IMR-90 (cell line): ENCODE measurements around the gene AGO3. TPM values are rescaled to one million over a fixed set of nuclear protein-coding genes. Genes with fewer than 3 reads are reported as not detected.

Experiments
- ATAC-seq: fragments of 200-7000 bp; cut with Tn5 transposase; 2 replicates; pipeline ENCODE4 v1.9.1; 2020; ENCODE audit warnings: low read depth, mild to moderate bottlenecking, moderate library complexity
- BruUV-seq: library from RNA; stranded (reverse); fragments of 400-500 nt; replicated peaks from 2 replicates; lab custom pipeline; 2021; lab: Mats Ljungman, UMichigan
- CTCF ChIA-PET: fragments of 300-600 bp; formaldehyde crosslinking; extraction: SDS; loops from one replicate; lab custom pipeline; 2021; ENCODE audit warnings: antibody characterized with exemption; lab: Yijun Ruan, JAX
- POLR2A ChIA-PET: fragments of 300-600 bp; sonication (Branson Sonifier 250); formaldehyde crosslinking; loops from one replicate; lab custom pipeline; 2022; ENCODE audit warnings: antibody characterized with exemption; ENCODE audit not compliant: unreplicated experiment; lab: Charles Lee
- DNase-seq: peaks from one replicate; pipeline ENCODE4 v3.0.0; 2013
- H2AFZ ChIP-seq: replicated peaks from 2 replicates; pipeline ENCODE3; 2013; ENCODE audit warnings: low read length, mild to moderate bottlenecking; ENCODE audit not compliant: poor library complexity
- H2AK5ac ChIP-seq: 2 replicates; pipeline ENCODE4 v1.6.1; 2013; ENCODE audit warnings: low read depth, low read length, inconsistent platforms
- H2AK9ac ChIP-seq: replicated peaks from 2 replicates; pipeline ENCODE3; 2013; ENCODE audit warnings: mild to moderate bottlenecking, low read depth, low read length, moderate library complexity; ENCODE audit not compliant: poor library complexity
- H2BK120ac ChIP-seq: 2 replicates; pipeline ENCODE4 v1.6.1; 2013; ENCODE audit warnings: low read depth, low read length, inconsistent platforms
- H2BK15ac ChIP-seq: 3 replicates; pipeline ENCODE4 v1.6.1; 2013; ENCODE audit warnings: low read depth, low read length, inconsistent platforms
- H2BK20ac ChIP-seq: 2 replicates; pipeline ENCODE4 v1.6.1; 2013; ENCODE audit warnings: low read depth, mild to moderate bottlenecking, inconsistent platforms, low read length, moderate library complexity
- H2BK5ac ChIP-seq: 2 replicates; pipeline ENCODE4 v1.6.1; 2013; ENCODE audit warnings: mild to moderate bottlenecking, low read depth, low read length, inconsistent platforms; ENCODE audit not compliant: poor library complexity, severe bottlenecking
- H3K14ac ChIP-seq: replicated peaks from 2 replicates; pipeline ENCODE4 v1.6.1; 2013; ENCODE audit warnings: low read depth, low read length, inconsistent platforms
- H3K18ac ChIP-seq: 2 replicates; pipeline ENCODE4 v1.6.1; 2013; ENCODE audit warnings: low read depth, low read length, control low read depth
- H3K23ac ChIP-seq: 2 replicates; pipeline ENCODE4 v1.6.1; 2013; ENCODE audit warnings: low read depth, low read length, inconsistent platforms
- H3K27ac ChIP-seq: 2 replicates; pipeline ENCODE4 v1.5.1; 2013; ENCODE audit warnings: mild to moderate bottlenecking, control low read depth, low read length; ENCODE audit not compliant: insufficient read depth
- H3K27me3 ChIP-seq: 2 replicates; pipeline ENCODE4 v1.6.1; 2013; ENCODE audit warnings: low read length; ENCODE audit not compliant: control insufficient read depth, insufficient read depth
- H3K36me3 ChIP-seq: 2 replicates; pipeline ENCODE4 v1.6.1; 2013; ENCODE audit warnings: low read length, mixed read lengths; ENCODE audit not compliant: control insufficient read depth, insufficient read depth
- H3K4ac ChIP-seq: 2 replicates; pipeline ENCODE4 v1.6.1; 2013; ENCODE audit warnings: low read depth, low read length, inconsistent platforms
- H3K4me1 ChIP-seq: 2 replicates; pipeline ENCODE4 v1.6.1; 2013; ENCODE audit warnings: low read length, mixed read lengths; ENCODE audit not compliant: control insufficient read depth, insufficient read depth
- H3K4me2 ChIP-seq: 2 replicates; pipeline ENCODE4 v1.6.1; 2013; ENCODE audit warnings: low read depth, mild to moderate bottlenecking, control low read depth, low read length, moderate library complexity
- H3K4me3 ChIP-seq: 2 replicates; pipeline ENCODE4 v1.5.1; 2013; ENCODE audit warnings: low read depth, mild to moderate bottlenecking, control low read depth, low read length, moderate library complexity; ENCODE audit not compliant: insufficient read depth
- H3K56ac ChIP-seq: 2 replicates; pipeline ENCODE4 v1.6.1; 2013; ENCODE audit warnings: low read length, inconsistent platforms; ENCODE audit not compliant: insufficient read depth; ENCODE audit errors: extremely low read depth
- H3K79me1 ChIP-seq, 2 experiments: 2 replicates each; pipeline ENCODE4 v1.6.1; 2013; ENCODE audit warnings: low read length in 2 of 2, inconsistent platforms in 1 of 2, low read depth in 1 of 2
- H3K9ac ChIP-seq: 2 replicates; pipeline ENCODE4 v1.6.1; 2013; ENCODE audit warnings: low read depth, low read length, control low read depth
- H3K9me1 ChIP-seq: 2 replicates; pipeline ENCODE4 v1.6.1; 2013; ENCODE audit warnings: low read length, inconsistent platforms; ENCODE audit not compliant: insufficient read depth
- H3K9me3 ChIP-seq: 2 replicates; pipeline ENCODE4 v1.6.1; 2013; ENCODE audit warnings: low read length; ENCODE audit not compliant: control insufficient read depth, insufficient read depth
- H4K20me1 ChIP-seq: 2 replicates; pipeline ENCODE4 v1.6.1; 2013; ENCODE audit warnings: low read length, inconsistent platforms; ENCODE audit not compliant: insufficient read depth
- H4K5ac ChIP-seq: 2 replicates; pipeline ENCODE4 v1.6.1; 2013; ENCODE audit warnings: mild to moderate bottlenecking, low read depth, low read length, control low read depth
- H4K8ac ChIP-seq, 2 experiments: 2 replicates each; pipeline ENCODE4 v1.6.1; 2013; ENCODE audit warnings: low read depth in 2 of 2, low read length in 2 of 2, control low read depth in 1 of 2, inconsistent platforms in 1 of 2
- H4K91ac ChIP-seq: 2 replicates; pipeline ENCODE4 v1.6.1; 2013; ENCODE audit warnings: low read depth, low read length, inconsistent platforms; ENCODE audit not compliant: insufficient read depth
- CTCF ChIP-seq: conservative IDR thresholded peaks from 2 replicates; pipeline ENCODE4 v1.5.1; 2012; ENCODE audit warnings: mild to moderate bottlenecking, low read depth, low read length, improper control_type of control experiment
- MAFK ChIP-seq: IDR thresholded peaks from 2 replicates; pipeline ENCODE4 v1.6.1; 2012; ENCODE audit warnings: low read depth, low read length, improper control_type of control experiment
- POLR2A ChIP-seq: IDR thresholded peaks from 2 replicates; pipeline ENCODE4 v1.6.1; 2012; ENCODE audit warnings: mild to moderate bottlenecking, low read depth, low read length
- SMC3 ChIP-seq: fragments of 150-350 bp; IDR thresholded peaks from 2 replicates; pipeline ENCODE4 v1.6.1; 2016; ENCODE audit warnings: low read depth, mild to moderate bottlenecking, antibody characterized with exemption, low read length, moderate library complexity
- WGBS, 2 experiments: methylation state at CpG; one replicate each; pipeline versions ENCODE4 v1.1.5 to v1.1.7; 2013; ENCODE audit warnings: missing lambda C conversion rate in 2 of 2; ENCODE audit not compliant: insufficient read length in 1 of 2; ENCODE audit errors: extremely low coverage in 2 of 2; 5-methylcytosine and 5-hydroxymethylcytosine counted together
- dilution Hi-C: fragments of 300-500 bp; cut with HindIII; formaldehyde crosslinking; loops from one replicate; pipeline ENCODE4 v1.14.3; 2018; ENCODE audit warnings: low sequenced_read_pairs; ENCODE audit not compliant: unreplicated experiment
- in situ Hi-C: fragments of 300-500 bp; cut with MboI; formaldehyde crosslinking; loops from 3 replicates; pipeline ENCODE4 v1.14.3; 2019; ENCODE audit warnings: low sequenced_read_pairs, inconsistent platforms, mixed read lengths
- intact Hi-C: fragments of 100-400 bp; cut with micrococcal nuclease; formaldehyde crosslinking; loops from 2 replicates; pipeline ENCODE4 v1.10.0; 2022
- polyA plus RNA-seq, 3 experiments: library from polyadenylated mRNA; depleted of rRNA; stranded (reverse); fragments of >200 nt; gene quantifications; 2 replicates each; pipeline ENCODE4 v1.2.3, GENCODE V29; 2012; ENCODE audit warnings: low replicate concordance in 1 of 3
- total RNA-seq: library from RNA; depleted of rRNA; stranded (reverse); fragments of >200 nt; gene quantifications from 2 replicates; pipeline ENCODE4 v1.2.3, GENCODE V29; 2012

AGO3 gene
- total and polyA plus RNA-seq, 2 of the 4 experiments (the other 2 are of a cell fraction), result 8.9 to 25.6 TPM

DNA sequence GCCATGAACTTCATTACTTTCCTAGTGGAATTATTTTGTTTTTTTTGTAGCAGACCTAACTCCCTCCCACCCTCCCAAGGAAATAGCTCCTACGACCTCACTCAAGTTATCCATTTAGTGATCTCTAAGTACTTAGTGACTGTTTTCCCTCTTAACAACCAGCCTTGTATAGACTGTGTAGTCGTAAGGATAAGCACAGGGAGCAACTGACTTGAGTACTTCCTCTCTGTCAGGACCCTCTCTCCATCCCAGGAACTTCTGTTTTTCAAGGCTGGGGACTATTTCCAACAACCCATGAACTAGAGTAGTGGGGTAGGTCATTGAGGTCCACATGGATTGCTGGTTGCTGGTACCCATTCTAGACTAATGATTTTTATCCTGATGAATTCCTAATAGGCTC lies 46.0 kb upstream of the AGO3 start:
- intact Hi-C loops, result no loop called here

More for the DNA sequence above, 46.0 kb upstream of the AGO3 start:
- TF ChIP-seq MAFK (no peak), POLR2A (no peak), CTCF (no peak), SMC3 (no peak)
- Histone ChIP-seq H3K18ac (no peak overlapping the region), H3K9me1 (peaks cover 15% of the 10 kb centered on the region), H3K36me3 (0 out of 2 replicates have a peak, but pooled peaks cover 1% of the 10 kb centered on the region), H3K4me3 (no peak overlapping the region), H3K4ac (no peak overlapping the region), H3K79me1 (peaks cover 18 to 48% of the 10 kb centered on the region in 2 experiments), H2AK9ac (no peak overlapping the region), H2AK5ac (no peak overlapping the region), H3K4me2 (no peak overlapping the region), H3K23ac (no peak overlapping the region), H2BK15ac (no peak overlapping the region), H3K27ac (no peak overlapping the region), H4K5ac (no peak overlapping the region), H4K20me1 (peaks cover 31% of the 10 kb centered on the region), H3K9me3 (no peaks in the 10 kb centered on the region), H2BK20ac (no peak overlapping the region), H3K4me1 (peaks cover 14% of the 10 kb centered on the region), H3K27me3 (no peaks in the 10 kb centered on the region; the same call in 1 of the 2 replicates), H2AFZ (no peak overlapping the region), H3K56ac (no peak overlapping the region), H3K9ac (no peak overlapping the region), H2BK120ac (no peak overlapping the region), H4K91ac (no peak overlapping the region), H4K8ac (no peak overlapping the region), H3K14ac (no peak overlapping the region), H2BK5ac (no peak overlapping the region)
- BruUV-seq, result no TSS peak
- CTCF ChIA-PET, result interaction anchor here (0.6 kb wide), 1 partner anchor 13 kb away, joined by 3 read pairs; no protein-coding TSS in a partner anchor
- POLR2A ChIA-PET, result no interaction called here
- WGBS, 2 experiments, result no CpG with 5 or more reads among the region's 2 CpGs
- dilution Hi-C loops (no loop called here), in situ Hi-C loops (no loop called here)
- DNase-seq (no peak), ATAC-seq (no peak)
